Measurements from ENCODE around the gene NRG2. TPM values are rescaled to one million over a fixed set of nuclear protein-coding genes. Genes with fewer than 3 reads are reported as not detected.

Gene NRG2
- total and polyA plus RNA-seq, 8 donors = 1.2 to 5.2 (median 3.0) TPM

DNA sequence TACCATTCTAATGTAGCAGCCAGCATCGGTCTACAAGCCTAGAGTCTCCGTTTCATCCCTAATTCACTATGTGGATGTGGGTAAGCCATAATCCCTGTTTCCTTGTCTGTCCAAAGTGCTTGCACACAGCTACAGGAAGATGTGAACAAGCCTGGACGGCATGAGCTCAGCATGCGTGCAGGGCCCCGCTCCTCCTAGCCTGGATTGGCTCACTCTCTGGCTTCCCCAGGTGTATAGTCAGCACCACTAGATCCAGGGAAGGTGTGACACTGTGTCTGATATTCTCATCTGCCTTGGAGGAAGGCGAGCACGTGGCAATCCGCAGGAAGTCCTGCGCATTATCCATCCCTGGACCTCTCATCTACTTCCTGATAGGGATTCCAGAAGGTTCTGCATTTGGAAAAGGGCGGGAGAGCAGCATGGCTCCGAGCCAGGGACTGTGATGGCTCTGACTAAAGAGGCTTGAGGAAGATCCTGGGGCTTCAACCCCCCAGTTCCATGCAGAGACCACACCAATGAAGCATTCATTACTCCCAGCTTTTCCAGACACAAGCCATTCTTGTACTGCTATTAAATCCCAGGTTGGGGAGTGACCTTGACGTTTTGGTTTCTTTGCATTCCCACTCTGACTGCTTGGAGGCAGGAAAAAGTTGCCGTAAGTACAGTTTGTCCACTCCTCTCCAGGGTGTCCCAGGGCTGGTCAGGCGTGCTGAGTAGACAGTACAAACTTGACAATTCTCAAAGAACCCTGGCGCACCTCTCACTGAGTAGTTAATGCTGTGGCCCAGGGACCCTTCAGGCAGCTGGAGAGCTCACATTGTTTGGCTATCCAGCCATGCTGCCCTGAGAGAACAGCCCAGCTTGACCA is 181.8 kb downstream of the NRG2 start:
- FAIRE-seq = no peak

GRCh38 chr5:139859013-139859412 is 184.1 kb downstream of the NRG2 start:
- DNase-seq = no peak
- H3K4me1 ChIP-seq = no peaks in the 10 kb centered on the region
- no peaks in the 10 kb centered on the region for H3K9me3 ChIP-seq
- ATAC-seq = no peak
- no peaks in the 10 kb centered on the region for H3K27me3 ChIP-seq
- no peak for FAIRE-seq
- H3K27ac ChIP-seq = no peak overlapping the region
- no peaks in the 10 kb centered on the region for H3K36me3 ChIP-seq
- H3K4me3 ChIP-seq = no peak overlapping the region
- TF ChIP-seq, protein P1, sequence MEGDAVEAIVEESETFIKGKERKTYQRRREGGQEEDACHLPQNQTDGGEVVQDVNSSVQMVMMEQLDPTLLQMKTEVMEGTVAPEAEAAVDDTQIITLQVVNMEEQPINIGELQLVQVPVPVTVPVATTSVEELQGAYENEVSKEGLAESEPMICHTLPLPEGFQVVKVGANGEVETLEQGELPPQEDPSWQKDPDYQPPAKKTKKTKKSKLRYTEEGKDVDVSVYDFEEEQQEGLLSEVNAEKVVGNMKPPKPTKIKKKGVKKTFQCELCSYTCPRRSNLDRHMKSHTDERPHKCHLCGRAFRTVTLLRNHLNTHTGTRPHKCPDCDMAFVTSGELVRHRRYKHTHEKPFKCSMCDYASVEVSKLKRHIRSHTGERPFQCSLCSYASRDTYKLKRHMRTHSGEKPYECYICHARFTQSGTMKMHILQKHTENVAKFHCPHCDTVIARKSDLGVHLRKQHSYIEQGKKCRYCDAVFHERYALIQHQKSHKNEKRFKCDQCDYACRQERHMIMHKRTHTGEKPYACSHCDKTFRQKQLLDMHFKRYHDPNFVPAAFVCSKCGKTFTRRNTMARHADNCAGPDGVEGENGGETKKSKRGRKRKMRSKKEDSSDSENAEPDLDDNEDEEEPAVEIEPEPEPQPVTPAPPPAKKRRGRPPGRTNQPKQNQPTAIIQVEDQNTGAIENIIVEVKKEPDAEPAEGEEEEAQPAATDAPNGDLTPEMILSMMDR (IDR thresholded peaks at IDR 0.05) = no peak
- intact Hi-C loops (cut with DNase I) = no loop called here
- WGBS, 2 donors = 84 to 100% methylated on average over 2 of the region's 2 CpGs

More for the DNA sequence above, 181.8 kb downstream of the NRG2 start:
- DNase-seq (no peak), ATAC-seq (no peak)
- TF ChIP-seq, protein P1 (IDR thresholded peaks at IDR 0.05) = no peak
- H3K4me3 ChIP-seq = no peak overlapping the region
- H3K4me1 ChIP-seq = no peaks in the 10 kb centered on the region
- H3K9me3 ChIP-seq = no peaks in the 10 kb centered on the region
- intact Hi-C loops (cut with DNase I) = loop anchor here in 1 of 3 donors (5.0 kb wide), 1 partner anchor 74 kb away; no protein-coding TSS in a partner anchor
- no peaks in the 10 kb centered on the region for H3K27me3 ChIP-seq
- no peaks in the 10 kb centered on the region for H3K36me3 ChIP-seq
- no peak overlapping the region for H3K27ac ChIP-seq
- WGBS, 2 donors = 90 to 91% methylated on average over 15 of the region's 15 CpGs

DNA sequence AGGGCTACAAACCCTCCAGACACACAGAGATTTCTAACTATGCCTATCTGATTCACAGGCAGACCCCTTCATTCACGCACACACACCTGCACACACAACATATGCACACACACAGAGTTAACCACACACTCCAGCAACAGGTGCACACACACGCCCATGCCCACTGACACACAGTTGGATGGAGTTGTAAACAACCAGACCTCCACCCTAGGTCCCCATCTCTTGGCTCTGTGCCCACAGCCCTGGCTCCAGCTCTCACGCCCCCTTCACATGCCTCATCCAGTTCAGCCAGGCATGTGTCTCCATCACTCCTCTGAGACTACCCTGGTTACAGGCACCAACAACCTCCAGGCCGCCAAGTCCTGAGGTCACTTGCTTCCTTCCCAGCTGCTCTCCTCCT is 186.4 kb downstream of the NRG2 start:
- WGBS, 2 donors = 89 to 95% methylated on average over 4 of the region's 4 CpGs
- Histone ChIP-seq H3K27me3 (no peaks in the 10 kb centered on the region), H3K4me1 (no peaks in the 10 kb centered on the region), H3K36me3 (no peaks in the 10 kb centered on the region), H3K4me3 (no peak overlapping the region), H3K9me3 (no peaks in the 10 kb centered on the region), H3K27ac (no peak overlapping the region)
- ATAC-seq = no peak
- TF ChIP-seq, protein P1 (IDR thresholded peaks at IDR 0.05) = no peak
- no peak for FAIRE-seq
- DNase-seq = peak in 1 of 6 donors; percentile 44
- intact Hi-C loops (cut with DNase I) = no loop called here

- H3K4me1 ChIP-seq = no peaks in the 10 kb centered on the region
- TF ChIP-seq, protein P1 (IDR thresholded peaks at IDR 0.05) = no peak
- ATAC-seq (no peak), FAIRE-seq (no peak), DNase-seq (no peak)
- H3K27ac ChIP-seq = no peak overlapping the region
- no peaks in the 10 kb centered on the region for H3K9me3 ChIP-seq
- intact Hi-C loops (cut with DNase I) = no loop called here
- H3K36me3 ChIP-seq = no peaks in the 10 kb centered on the region
- H3K27me3 ChIP-seq = no peaks in the 10 kb centered on the region
- 90% methylated on average over 6 of the region's 6 CpGs for WGBS, 2 donors
- no peak overlapping the region for H3K4me3 ChIP-seq
Measured at GRCh38 chr5:139855946-139856540, 187.1 kb downstream of the NRG2 start.

GRCh38 chr5:139855451-139855850 is 187.6 kb downstream of the NRG2 start:
- intact Hi-C loops (cut with DNase I) = no loop called here
- no peak overlapping the region for H3K4me3 ChIP-seq
- no peaks in the 10 kb centered on the region for H3K27me3 ChIP-seq
- TF ChIP-seq, protein P1 (IDR thresholded peaks at IDR 0.05) = no peak
- no peaks in the 10 kb centered on the region for H3K36me3 ChIP-seq
- H3K27ac ChIP-seq = no peak overlapping the region
- H3K4me1 ChIP-seq = no peaks in the 10 kb centered on the region
- ATAC-seq (no peak), FAIRE-seq (no peak), DNase-seq (no peak)
- no peaks in the 10 kb centered on the region for H3K9me3 ChIP-seq
- WGBS, 2 donors = 91 to 96% methylated on average over 8 of the region's 8 CpGs

Data from pancreas (tissue), 10 donors.